HCT116 (cell line): Measurements from ENCODE around the gene CD248. TPM values are rescaled to one million over a fixed set of nuclear protein-coding genes. Genes with fewer than 3 reads are reported as not detected.

Experiments used
- ATAC-seq: fragments of 200-7000 bp; cut with Tn5 transposase; 2 replicates; pipeline ENCODE4 v1.9.1; 2020; ENCODE audit warnings: mild to moderate bottlenecking, moderate library complexity
- BruUV-seq: library from RNA; stranded (reverse); fragments of 400-500 nt; replicated peaks from 2 replicates; lab custom pipeline; 2021; lab: Mats Ljungman, UMichigan
- CTCF ChIA-PET: fragments of 300-600 bp; sonication (Branson Sonifier 250); formaldehyde crosslinking; loops from one replicate; lab custom pipeline; 2021; ENCODE audit warnings: antibody characterized with exemption; lab: Charles Lee
- POLR2A ChIA-PET: fragments of 300-600, 350-600 bp; sonication (Branson Sonifier 250); formaldehyde crosslinking; loops from one replicate; lab custom pipeline; 2021; ENCODE audit warnings: antibody characterized with exemption; lab: Charles Lee
- RAD21 ChIA-PET, 2 experiments: fragments of 300-600 bp; sonication (Branson Sonifier 250); formaldehyde crosslinking; loops; one replicate each; lab custom pipeline; 2023; ENCODE audit warnings: low total read pairs in 2 of 2; ENCODE audit not compliant: uncharacterized antibody in 2 of 2, unreplicated experiment in 2 of 2, low non-redundant PET in 1 of 2; lab: Charles Lee
- DNase-seq: peaks from one replicate; pipeline ENCODE4 v3.0.0-alpha.2; 2010; ENCODE audit warnings: low read depth, low spot score
- H2AFZ ChIP-seq: fragments of 200-600 bp; shearing (Covaris generic), sonication (generic); 2 replicates; pipeline ENCODE4 v1.6.1; 2017; ENCODE audit warnings: low read depth, mixed run types, mixed read lengths, antibody characterized with exemption, low read length; ENCODE audit not compliant: poor library complexity, severe bottlenecking
- H3K27ac ChIP-seq: 2 replicates; pipeline ENCODE4 v1.5.1; 2012; ENCODE audit warnings: low read depth, low read length
- H3K27me3 ChIP-seq: fragments of 200-600 bp; sonication (generic); 2 replicates; pipeline ENCODE4 v1.6.1; 2016; ENCODE audit warnings: mixed run types, low read length, mixed read lengths; ENCODE audit not compliant: insufficient read depth
- H3K36me3 ChIP-seq, 2 experiments: fragments of 200-500 bp in 1 of 2; fragments of 200-600 bp in 1 of 2; sonication (Bioruptor generic) in 1 of 2; sonication (generic) in 1 of 2; 2 replicates each; pipeline versions ENCODE4 v1.5.1 to v1.6.1; 2014 to 2016; ENCODE audit warnings: low read length in 2 of 2, inconsistent platforms in 1 of 2, mixed read lengths in 1 of 2, mixed run types in 1 of 2; ENCODE audit not compliant: insufficient read depth in 2 of 2, control insufficient read depth in 1 of 2
- H3K4me1 ChIP-seq, 2 experiments: fragments of 200-600 bp in 1 of 2; sonication (generic) in 1 of 2; 2 replicates each; pipeline versions ENCODE4 v1.5.1 to v1.6.1; 2012 to 2017; ENCODE audit warnings: low read length in 2 of 2, inconsistent platforms in 1 of 2, mild to moderate bottlenecking in 1 of 2, mixed read lengths in 1 of 2, mixed run types in 1 of 2, moderate library complexity in 1 of 2; ENCODE audit not compliant: insufficient read depth in 2 of 2, control insufficient read depth in 1 of 2
- H3K4me2 ChIP-seq: fragments of 200-600 bp; sonication (generic); 2 replicates; pipeline ENCODE4 v1.6.1; 2017; ENCODE audit warnings: mixed run types, low read length, mixed read lengths
- H3K4me3 ChIP-seq, 2 experiments: fragments of 200-600 bp in 1 of 2; sonication (generic) in 1 of 2; replicated peaks in 1 of 2; 2 replicates each; pipeline ENCODE4 v1.5.1; 2011 to 2016; ENCODE audit warnings: low read length in 2 of 2, control low read depth in 1 of 2, low read depth in 1 of 2, mild to moderate bottlenecking in 1 of 2, mixed read lengths in 1 of 2, mixed run types in 1 of 2
- H3K79me2 ChIP-seq: fragments of 200-600 bp; sonication (generic); 2 replicates; pipeline ENCODE4 v1.6.1; 2017; ENCODE audit warnings: mild to moderate bottlenecking, mixed run types, low read length, moderate library complexity, mixed read lengths; ENCODE audit not compliant: insufficient read depth
- H3K9ac ChIP-seq: fragments of 200-600 bp; sonication (generic); 2 replicates; pipeline ENCODE4 v1.6.1; 2016; ENCODE audit warnings: low read length, mixed read lengths
- H3K9me2 ChIP-seq: fragments of 200-600 bp; sonication (generic), shearing (Covaris generic); 2 replicates; pipeline ENCODE4 v1.6.1; 2017; ENCODE audit warnings: mixed run types, mild to moderate bottlenecking, moderate library complexity; ENCODE audit not compliant: insufficient read depth
- H3K9me3 ChIP-seq, 2 experiments: fragments of 200-500 bp in 1 of 2; fragments of 200-600 bp in 1 of 2; sonication (Bioruptor generic) in 1 of 2; sonication (generic) in 1 of 2; 2 replicates each; pipeline ENCODE4 v1.6.1; 2014 to 2017; ENCODE audit warnings: low read length in 2 of 2, mixed read lengths in 2 of 2, inconsistent platforms in 1 of 2, low read depth in 1 of 2, mild to moderate bottlenecking in 1 of 2, mixed run types in 1 of 2, moderate library complexity in 1 of 2; ENCODE audit not compliant: control insufficient read depth in 1 of 2, insufficient read depth in 1 of 2
- H4K20me1 ChIP-seq: fragments of 200-600 bp; sonication (generic), shearing (Covaris generic); 2 replicates; pipeline ENCODE4 v1.6.1; 2017; ENCODE audit warnings: mixed run types, mild to moderate bottlenecking, moderate library complexity; ENCODE audit not compliant: insufficient read depth
- CBX3 ChIP-seq: IDR thresholded peaks from 2 replicates; pipeline ENCODE4 v1.6.1; 2012; ENCODE audit warnings: low read depth
- ELF1 ChIP-seq: IDR thresholded peaks from 2 replicates; pipeline ENCODE4 v1.6.1; 2012; ENCODE audit warnings: low read depth, borderline replicate concordance
- FOSL1 ChIP-seq: IDR thresholded peaks from 2 replicates; pipeline ENCODE4 v1.6.1; 2012; ENCODE audit warnings: low read depth
- POLR2A ChIP-seq: IDR thresholded peaks from 2 replicates; pipeline ENCODE4 v1.7.0; 2011; ENCODE audit warnings: borderline replicate concordance; ENCODE audit not compliant: insufficient read depth, insufficient read length; ENCODE audit errors: extremely low read depth
- POLR2AphosphoS5 ChIP-seq: IDR thresholded peaks from 2 replicates; pipeline ENCODE4 v1.6.1; 2011; ENCODE audit warnings: mild to moderate bottlenecking, low read depth, low read length, moderate library complexity
- RAD21 ChIP-seq: IDR thresholded peaks from 2 replicates; pipeline ENCODE4 v1.6.1; 2012; ENCODE audit warnings: low read depth, mild to moderate bottlenecking
- REST ChIP-seq: IDR thresholded peaks from 2 replicates; pipeline ENCODE4 v1.6.1; 2012; ENCODE audit warnings: low read depth
- SRF ChIP-seq: IDR thresholded peaks from 2 replicates; pipeline ENCODE4 v1.6.1; 2012; ENCODE audit warnings: low read depth
- TCF7L2 ChIP-seq: IDR thresholded peaks from 2 replicates; pipeline ENCODE4 v1.7.0; 2011; ENCODE audit warnings: borderline replicate concordance, inconsistent platforms; ENCODE audit not compliant: insufficient read depth, insufficient read length; ENCODE audit errors: extremely low read depth
- YY1 ChIP-seq: IDR thresholded peaks from 2 replicates; pipeline ENCODE4 v1.6.1; 2011; ENCODE audit warnings: low read length, low read depth, moderate library complexity, mild to moderate bottlenecking; ENCODE audit not compliant: insufficient replicate concordance; ENCODE audit errors: extremely low read depth
- ZFX ChIP-seq: fragments of 450-650 bp; IDR thresholded peaks from 2 replicates; pipeline ENCODE4 v1.6.1; 2017
- intact Hi-C: fragments of 100-400 bp; cut with micrococcal nuclease; formaldehyde crosslinking; loops from 2 replicates; pipeline ENCODE4 v1.10.0; 2022
- total RNA-seq: library from RNA; stranded (reverse); gene quantifications from one replicate; pipeline ENCODE4 v1.2.1, GENCODE V29; 2021; ENCODE audit not compliant: unreplicated experiment
- TF ChIP-seq, protein P1 (sequence below): IDR thresholded peaks from 2 replicates; pipeline ENCODE4 v1.6.1; 2012
- TF ChIP-seq, protein P2 (sequence below), 3 experiments: fragments of 200-600 bp in 1 of 3; sonication (generic) in 1 of 3; IDR thresholded peaks in 2 of 3; conservative IDR thresholded peaks in 1 of 3; 2 replicates each; pipeline ENCODE4 v1.5.1; 2012 to 2017; ENCODE audit warnings: low read depth in 2 of 3, low read length in 2 of 3, antibody characterized with exemption in 1 of 3, borderline replicate concordance in 1 of 3, control low read depth in 1 of 3, mild to moderate bottlenecking in 1 of 3, mixed read lengths in 1 of 3, mixed run types in 1 of 3, moderate library complexity in 1 of 3; ENCODE audit not compliant: insufficient read depth in 1 of 3
- TF ChIP-seq, protein P3 (sequence below): IDR thresholded peaks from 2 replicates; pipeline ENCODE4 v1.6.1; 2011; ENCODE audit warnings: mild to moderate bottlenecking, low read length, moderate library complexity; ENCODE audit not compliant: insufficient replicate concordance; ENCODE audit errors: extremely low read depth

Gene CD248
- total RNA-seq, 1 experiment from 2014 or later = 0.32 TPM

DNA sequence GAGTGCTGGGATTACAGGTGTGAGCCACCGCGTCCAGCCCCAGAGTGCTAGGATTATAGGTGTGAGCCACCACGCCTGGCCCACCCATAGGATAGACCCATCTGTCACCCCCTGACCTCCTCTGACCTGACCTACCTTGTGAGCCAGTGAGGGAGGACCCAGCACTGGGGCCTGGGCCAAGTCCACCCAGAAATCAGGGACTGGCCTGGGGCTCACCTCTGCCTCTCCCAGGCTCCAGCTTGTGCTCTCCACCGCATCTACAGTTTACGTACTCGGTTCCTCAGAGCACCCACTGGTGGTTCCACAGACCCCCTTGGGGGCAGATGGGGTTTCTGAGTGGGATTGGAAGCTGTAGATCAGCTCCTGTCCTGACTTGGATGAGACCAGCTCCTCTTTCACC lies 48.3 kb upstream of the CD248 start:
- ChIA-PET POLR2A (no interaction called here), CTCF (interaction anchor here (1.1 to 2.8 kb wide), 2 partner anchors 21 to 24 kb away, joined by 4 to 23 read pairs; no protein-coding TSS in a partner anchor), RAD21 (no interaction called here)
- DNase-seq = no peak
- Histone ChIP-seq H3K9ac (no peak overlapping the region), H3K4me1 (peaks cover 7 to 16% of the 10 kb centered on the region in 2 experiments), H3K27me3 (no peaks in the 10 kb centered on the region), H3K9me2 (no peaks in the 10 kb centered on the region), H2AFZ (no peak overlapping the region), H4K20me1 (no peaks in the 10 kb centered on the region)
- intact Hi-C loops = no loop called here
- TF ChIP-seq ZFX = no peak
- TF ChIP-seq POLR2A = no peak
- TF ChIP-seq REST = no peak
- no peak for TF ChIP-seq ELF1
- TF ChIP-seq TCF7L2 = no peak
- TF ChIP-seq SRF = no peak
- TF ChIP-seq, protein P1, sequence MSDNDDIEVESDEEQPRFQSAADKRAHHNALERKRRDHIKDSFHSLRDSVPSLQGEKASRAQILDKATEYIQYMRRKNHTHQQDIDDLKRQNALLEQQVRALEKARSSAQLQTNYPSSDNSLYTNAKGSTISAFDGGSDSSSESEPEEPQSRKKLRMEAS = no peak
- TF ChIP-seq FOSL1 = no peak
- TF ChIP-seq, protein P2, sequence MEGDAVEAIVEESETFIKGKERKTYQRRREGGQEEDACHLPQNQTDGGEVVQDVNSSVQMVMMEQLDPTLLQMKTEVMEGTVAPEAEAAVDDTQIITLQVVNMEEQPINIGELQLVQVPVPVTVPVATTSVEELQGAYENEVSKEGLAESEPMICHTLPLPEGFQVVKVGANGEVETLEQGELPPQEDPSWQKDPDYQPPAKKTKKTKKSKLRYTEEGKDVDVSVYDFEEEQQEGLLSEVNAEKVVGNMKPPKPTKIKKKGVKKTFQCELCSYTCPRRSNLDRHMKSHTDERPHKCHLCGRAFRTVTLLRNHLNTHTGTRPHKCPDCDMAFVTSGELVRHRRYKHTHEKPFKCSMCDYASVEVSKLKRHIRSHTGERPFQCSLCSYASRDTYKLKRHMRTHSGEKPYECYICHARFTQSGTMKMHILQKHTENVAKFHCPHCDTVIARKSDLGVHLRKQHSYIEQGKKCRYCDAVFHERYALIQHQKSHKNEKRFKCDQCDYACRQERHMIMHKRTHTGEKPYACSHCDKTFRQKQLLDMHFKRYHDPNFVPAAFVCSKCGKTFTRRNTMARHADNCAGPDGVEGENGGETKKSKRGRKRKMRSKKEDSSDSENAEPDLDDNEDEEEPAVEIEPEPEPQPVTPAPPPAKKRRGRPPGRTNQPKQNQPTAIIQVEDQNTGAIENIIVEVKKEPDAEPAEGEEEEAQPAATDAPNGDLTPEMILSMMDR (IDR thresholded peaks at IDR 0.05 in 2 of 3, conservative IDR thresholded peaks at IDR 0.05 in 1 of 3; ENCODE audit: borderline replicate concordance in 1 of 3, insufficient read depth in 1 of 3, low read depth in 2 of 3, low read length in 2 of 3) = no peak
- TF ChIP-seq CBX3 = no peak
- no peak for TF ChIP-seq YY1
- TF ChIP-seq, protein P3, sequence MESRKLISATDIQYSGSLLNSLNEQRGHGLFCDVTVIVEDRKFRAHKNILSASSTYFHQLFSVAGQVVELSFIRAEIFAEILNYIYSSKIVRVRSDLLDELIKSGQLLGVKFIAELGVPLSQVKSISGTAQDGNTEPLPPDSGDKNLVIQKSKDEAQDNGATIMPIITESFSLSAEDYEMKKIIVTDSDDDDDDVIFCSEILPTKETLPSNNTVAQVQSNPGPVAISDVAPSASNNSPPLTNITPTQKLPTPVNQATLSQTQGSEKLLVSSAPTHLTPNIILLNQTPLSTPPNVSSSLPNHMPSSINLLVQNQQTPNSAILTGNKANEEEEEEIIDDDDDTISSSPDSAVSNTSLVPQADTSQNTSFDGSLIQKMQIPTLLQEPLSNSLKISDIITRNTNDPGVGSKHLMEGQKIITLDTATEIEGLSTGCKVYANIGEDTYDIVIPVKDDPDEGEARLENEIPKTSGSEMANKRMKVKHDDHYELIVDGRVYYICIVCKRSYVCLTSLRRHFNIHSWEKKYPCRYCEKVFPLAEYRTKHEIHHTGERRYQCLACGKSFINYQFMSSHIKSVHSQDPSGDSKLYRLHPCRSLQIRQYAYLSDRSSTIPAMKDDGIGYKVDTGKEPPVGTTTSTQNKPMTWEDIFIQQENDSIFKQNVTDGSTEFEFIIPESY = no peak
- no peak for TF ChIP-seq POLR2AphosphoS5
- no peak for TF ChIP-seq RAD21
- TF ChIP-seq, all 23 proteins: peak for 0
- no peak for ATAC-seq
- Histone ChIP-seq H3K36me3 (peaks cover 30 to 56% of the 10 kb centered on the region in 2 experiments), H3K79me2 (peaks cover 27% of the 10 kb centered on the region), H3K4me2 (no peak overlapping the region), H3K9me3 (no peaks in the 10 kb centered on the region), H3K27ac (peak overlapping the region; percentile 34; the same call in 1 of the 2 replicates), H3K4me3 (no peak overlapping the region)
- BruUV-seq = no TSS peak
